IPS-20b (cell line): ENCODE data around the gene INAFM2.

Experiments used
- H3K27ac ChIP-seq: one replicate; pipeline ENCODE4 v1.5.1; 2013; ENCODE audit warnings: low read length
- H3K27me3 ChIP-seq: 2 replicates; pipeline ENCODE4 v1.6.1; 2013; ENCODE audit warnings: mild to moderate bottlenecking, low read length, inconsistent platforms; ENCODE audit not compliant: insufficient read depth
- H3K36me3 ChIP-seq: 2 replicates; pipeline ENCODE4 v1.6.1; 2013; ENCODE audit warnings: low read depth, mild to moderate bottlenecking, inconsistent platforms, low read length, moderate library complexity; ENCODE audit not compliant: insufficient read depth
- H3K4me1 ChIP-seq: 2 replicates; pipeline ENCODE4 v1.6.1; 2013; ENCODE audit warnings: mild to moderate bottlenecking, control low read depth, inconsistent platforms, low read length, moderate library complexity; ENCODE audit not compliant: insufficient read depth
- H3K4me3 ChIP-seq: 2 replicates; pipeline ENCODE4 v1.5.1; 2013; ENCODE audit warnings: mild to moderate bottlenecking, low read length, inconsistent platforms
- H3K9ac ChIP-seq: 2 replicates; pipeline ENCODE4 v1.6.1; 2013; ENCODE audit warnings: low read depth, mild to moderate bottlenecking, inconsistent platforms, low read length, moderate library complexity
- H3K9me3 ChIP-seq: 2 replicates; pipeline ENCODE4 v1.6.1; 2013; ENCODE audit warnings: mild to moderate bottlenecking, low read depth, low read length, inconsistent platforms; ENCODE audit not compliant: insufficient read depth

Gene INAFM2

DNA sequence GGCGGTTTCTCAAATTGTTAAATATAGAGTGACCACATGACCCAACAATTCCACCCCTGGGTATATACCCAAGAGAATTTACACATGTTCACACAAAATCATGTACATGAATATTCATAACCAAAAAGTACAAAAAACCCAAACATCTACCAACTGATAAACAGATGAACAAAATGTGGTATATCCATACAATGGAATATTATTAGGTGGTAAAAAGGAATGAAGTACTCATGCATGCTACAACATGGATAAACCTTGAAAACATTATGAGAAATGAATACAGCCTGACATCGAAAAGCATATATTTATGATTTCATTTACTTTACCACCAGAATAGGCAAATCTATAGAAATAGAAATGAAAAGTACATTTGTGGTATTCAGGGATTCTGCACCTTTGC is 23.1 kb upstream of the INAFM2 start:
- Histone ChIP-seq H3K4me1 (peaks cover 5% of the 10 kb centered on the region; the same call in 1 of the 2 replicates), H3K9me3 (no peaks in the 10 kb centered on the region), H3K4me3 (no peak overlapping the region), H3K36me3 (no peaks in the 10 kb centered on the region), H3K9ac (no peak overlapping the region), H3K27ac (no peak overlapping the region), H3K27me3 (peaks cover 7% of the 10 kb centered on the region; the same call in 1 of the 2 replicates)

GRCh38 chr15:40300771-40301170 is 22.7 kb upstream of the INAFM2 start:
- no peak overlapping the region for H3K4me3 ChIP-seq
- no peaks in the 10 kb centered on the region for H3K36me3 ChIP-seq
- peaks cover 5% of the 10 kb centered on the region; the same call in 1 of the 2 replicates for H3K4me1 ChIP-seq
- no peaks in the 10 kb centered on the region for H3K9me3 ChIP-seq
- H3K27ac ChIP-seq: no peak overlapping the region
- H3K27me3 ChIP-seq: peaks cover 5% of the 10 kb centered on the region; the same call in 1 of the 2 replicates
- H3K9ac ChIP-seq: no peak overlapping the region

DNA sequence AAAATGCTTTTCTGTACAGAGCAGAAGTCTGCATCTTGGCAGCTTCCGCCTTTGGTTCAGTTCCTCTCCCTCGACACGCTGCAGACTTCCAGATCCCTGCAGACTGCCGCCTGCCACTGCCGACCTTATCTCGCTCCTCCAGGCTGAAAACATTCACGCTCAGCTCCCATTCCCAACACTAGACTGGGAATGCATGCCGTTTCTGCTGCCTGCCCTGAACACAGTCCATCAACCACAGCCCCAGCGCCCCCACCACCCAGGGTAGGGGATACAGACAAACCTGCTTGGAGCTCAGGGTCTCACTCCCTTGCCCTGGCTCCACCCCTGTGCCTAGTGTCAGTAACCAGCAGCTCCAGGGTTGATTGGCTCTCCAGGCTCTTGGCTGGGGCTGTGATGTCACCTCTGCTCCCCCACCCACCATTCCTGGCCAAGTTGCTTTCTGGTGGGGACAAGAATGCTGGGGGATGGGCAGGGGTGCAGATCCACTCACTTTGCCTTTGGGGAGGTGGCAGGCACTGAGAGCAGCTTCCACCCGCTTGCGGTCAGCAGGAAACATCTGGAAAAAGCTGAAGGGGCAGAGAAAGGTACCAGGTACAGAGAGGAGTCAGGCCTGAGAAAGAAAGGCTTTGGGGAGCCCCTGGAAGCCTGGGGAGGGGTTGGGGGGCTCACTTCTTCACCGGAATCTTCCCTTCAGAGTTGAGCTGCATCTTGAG is 21.9 kb upstream of the INAFM2 start:
- H3K9me3 ChIP-seq: no peaks in the 10 kb centered on the region
- no peaks in the 10 kb centered on the region for H3K36me3 ChIP-seq
- H3K27me3 ChIP-seq: peaks cover 5% of the 10 kb centered on the region; the same call in 1 of the 2 replicates
- H3K27ac ChIP-seq: no peak overlapping the region
- no peak overlapping the region; the same call in 1 of the 2 replicates for H3K4me3 ChIP-seq
- no peak overlapping the region; the same call in 1 of the 2 replicates for H3K9ac ChIP-seq
- H3K4me1 ChIP-seq: peaks cover 8% of the 10 kb centered on the region; the same call in 1 of the 2 replicates

- H3K27ac ChIP-seq: no peak overlapping the region
- H3K4me3 ChIP-seq: no peak overlapping the region
- peaks cover 5% of the 10 kb centered on the region; the same call in 1 of the 2 replicates for H3K27me3 ChIP-seq
- no peaks in the 10 kb centered on the region for H3K9me3 ChIP-seq
- peaks cover 15% of the 10 kb centered on the region; the same call in 1 of the 2 replicates for H3K4me1 ChIP-seq
- H3K36me3 ChIP-seq: no peaks in the 10 kb centered on the region
- H3K9ac ChIP-seq: no peak overlapping the region; the same call in 1 of the 2 replicates
These were observed 21.1 kb upstream of the INAFM2 start for GRCh38 chr15:40302288-40302886.

GRCh38 chr15:40302981-40303380 is 20.5 kb upstream of the INAFM2 start:
- H3K27ac ChIP-seq: no peak overlapping the region
- H3K4me3 ChIP-seq: no peak overlapping the region
- peaks cover 5% of the 10 kb centered on the region; the same call in 1 of the 2 replicates for H3K27me3 ChIP-seq
- no peaks in the 10 kb centered on the region for H3K9me3 ChIP-seq
- H3K9ac ChIP-seq: no peak overlapping the region
- peaks cover 18% of the 10 kb centered on the region; the same call in 1 of the 2 replicates for H3K4me1 ChIP-seq
- H3K36me3 ChIP-seq: no peaks in the 10 kb centered on the region

DNA sequence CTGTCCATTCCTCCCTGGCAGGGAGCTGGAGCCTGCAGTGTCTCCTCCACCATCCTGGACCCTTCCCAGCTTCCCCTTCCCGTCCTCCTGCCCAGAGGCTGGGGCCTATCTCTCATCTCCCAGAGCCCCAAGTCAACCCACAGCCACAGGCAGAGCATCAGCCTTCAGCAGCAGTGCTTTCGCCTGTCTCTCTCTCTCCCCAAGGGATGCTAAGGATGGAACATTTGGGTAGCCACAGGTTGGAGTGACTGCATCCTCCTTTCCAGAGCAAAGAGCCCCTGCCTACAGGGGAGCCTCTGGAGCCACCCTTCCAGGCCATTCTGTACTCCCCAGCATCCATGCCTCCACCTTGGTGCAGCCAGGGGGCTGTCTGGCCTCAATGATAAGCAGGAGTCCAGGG is 19.9 kb upstream of the INAFM2 start:
- Histone ChIP-seq H3K27ac (no peak overlapping the region), H3K27me3 (peaks cover 5% of the 10 kb centered on the region; the same call in 1 of the 2 replicates), H3K4me3 (no peak overlapping the region), H3K4me1 (peaks cover 20% of the 10 kb centered on the region; the same call in 1 of the 2 replicates), H3K9me3 (no peaks in the 10 kb centered on the region), H3K36me3 (no peaks in the 10 kb centered on the region), H3K9ac (no peak overlapping the region)

- no peaks in the 10 kb centered on the region for H3K9me3 ChIP-seq
- no peaks in the 10 kb centered on the region for H3K36me3 ChIP-seq
- no peak overlapping the region for H3K9ac ChIP-seq
- peaks cover 25% of the 10 kb centered on the region; the same call in 1 of the 2 replicates for H3K4me1 ChIP-seq
- H3K27me3 ChIP-seq: peaks cover 12% of the 10 kb centered on the region
- H3K27ac ChIP-seq: no peak overlapping the region
- no peak overlapping the region for H3K4me3 ChIP-seq
These were observed 18.2 kb upstream of the INAFM2 start for GRCh38 chr15:40305281-40305680.

DNA sequence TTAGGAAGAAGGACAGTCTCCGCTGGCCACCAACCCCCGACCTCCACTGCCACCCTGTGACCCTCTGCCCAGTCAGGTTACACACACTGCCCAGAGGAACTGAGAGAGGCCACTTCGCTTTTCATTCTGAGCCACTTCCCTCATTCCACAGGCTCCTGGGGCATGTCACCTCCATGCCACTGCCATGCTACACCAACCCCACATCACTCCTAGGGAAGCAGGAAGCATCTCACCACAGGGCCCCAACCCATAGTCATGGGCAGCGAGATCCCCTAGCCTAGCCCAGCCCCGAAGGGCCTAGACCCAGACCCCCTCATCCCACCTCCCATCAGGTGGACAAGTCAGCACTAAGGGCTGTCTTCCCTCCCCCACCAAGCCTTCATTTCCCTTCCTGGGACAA is 17.1 kb upstream of the INAFM2 start:
- Histone ChIP-seq H3K4me3 (no peak overlapping the region), H3K9ac (no peak overlapping the region), H3K27me3 (peaks cover 20% of the 10 kb centered on the region), H3K9me3 (no peaks in the 10 kb centered on the region), H3K4me1 (peaks cover 25% of the 10 kb centered on the region; the same call in 1 of the 2 replicates), H3K36me3 (no peaks in the 10 kb centered on the region), H3K27ac (no peak overlapping the region)

GRCh38 chr15:40306908-40307307 is 16.6 kb upstream of the INAFM2 start:
- no peak overlapping the region for H3K4me3 ChIP-seq
- peaks cover 22% of the 10 kb centered on the region for H3K27me3 ChIP-seq
- peaks cover 22% of the 10 kb centered on the region; the same call in 1 of the 2 replicates for H3K4me1 ChIP-seq
- no peaks in the 10 kb centered on the region for H3K36me3 ChIP-seq
- no peaks in the 10 kb centered on the region for H3K9me3 ChIP-seq
- no peak overlapping the region for H3K9ac ChIP-seq
- H3K27ac ChIP-seq: no peak overlapping the region

DNA sequence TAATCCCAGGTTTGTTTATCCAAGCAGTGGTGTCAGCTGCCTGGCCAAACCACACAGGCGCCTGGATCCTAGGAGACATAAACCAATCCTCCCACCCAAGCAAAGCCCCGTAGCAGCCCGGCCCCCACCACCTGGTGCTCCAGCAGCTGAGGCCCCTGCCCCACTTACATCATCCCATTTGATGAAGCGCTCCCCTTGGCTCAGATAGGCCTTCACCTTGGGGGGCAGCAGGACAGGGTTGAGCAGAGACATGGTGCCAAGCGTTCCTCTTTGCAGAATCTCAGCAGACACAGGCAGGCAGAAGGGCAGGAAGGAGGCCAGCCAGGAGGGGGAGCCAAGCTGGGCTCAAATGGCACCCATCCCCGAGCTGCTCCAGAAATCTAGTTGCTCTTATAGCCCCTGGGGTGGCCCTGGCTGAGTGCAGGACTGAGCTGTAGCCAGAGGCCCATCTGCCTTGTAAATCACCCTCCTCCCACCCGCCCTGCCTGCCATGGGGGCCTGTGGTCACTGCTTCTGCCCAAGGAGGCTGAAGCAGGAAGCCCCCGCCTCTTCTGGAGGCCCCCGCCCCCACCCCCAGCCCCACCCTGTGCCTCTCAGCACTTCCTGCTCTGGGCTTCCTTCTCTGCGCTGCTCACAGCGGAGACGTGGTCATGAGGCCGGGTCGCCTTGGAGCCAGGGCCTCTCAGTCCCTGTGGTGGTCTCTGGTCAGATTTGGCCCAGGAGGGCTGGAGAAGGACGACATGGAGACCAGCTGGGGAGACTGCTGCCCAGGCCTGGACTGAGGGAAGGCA is 15.9 kb upstream of the INAFM2 start, which contains the start of gene PLCB2:
PLCB2 (minus strand) TSS at position 515 of the 791 bp plus-strand sequence; CDS start at position 252, 263 bp downstream.
- no peak within 1 kb of the TSS for H3K9ac ChIP-seq
- H3K9me3 ChIP-seq: no peaks in the 10 kb centered on the region
- H3K36me3 ChIP-seq: no peaks in the 10 kb centered on the region
- no peak within 1 kb of the TSS for H3K4me3 ChIP-seq
- H3K27ac ChIP-seq: no peak within 1 kb of the TSS
- H3K4me1 ChIP-seq: peaks cover 20% of the 10 kb centered on the region; the same call in 1 of the 2 replicates
- peaks cover 22% of the 10 kb centered on the region for H3K27me3 ChIP-seq

- Histone ChIP-seq H3K4me3 (no peak overlapping the region), H3K27ac (no peak overlapping the region), H3K9me3 (no peaks in the 10 kb centered on the region), H3K27me3 (peaks cover 17% of the 10 kb centered on the region), H3K4me1 (peaks cover 20% of the 10 kb centered on the region; the same call in 1 of the 2 replicates), H3K36me3 (no peaks in the 10 kb centered on the region), H3K9ac (no peak overlapping the region)
These were observed 14.1 kb upstream of the INAFM2 start for GRCh38 chr15:40309344-40309862.
